ENCODE results near the gene RYK.
"Not testable (repeated sequence)": the region's sequence is repeated elsewhere in the genome, so short reads cannot be mapped to it uniquely, and the experiment has no call there.

Gene RYK

DNA sequence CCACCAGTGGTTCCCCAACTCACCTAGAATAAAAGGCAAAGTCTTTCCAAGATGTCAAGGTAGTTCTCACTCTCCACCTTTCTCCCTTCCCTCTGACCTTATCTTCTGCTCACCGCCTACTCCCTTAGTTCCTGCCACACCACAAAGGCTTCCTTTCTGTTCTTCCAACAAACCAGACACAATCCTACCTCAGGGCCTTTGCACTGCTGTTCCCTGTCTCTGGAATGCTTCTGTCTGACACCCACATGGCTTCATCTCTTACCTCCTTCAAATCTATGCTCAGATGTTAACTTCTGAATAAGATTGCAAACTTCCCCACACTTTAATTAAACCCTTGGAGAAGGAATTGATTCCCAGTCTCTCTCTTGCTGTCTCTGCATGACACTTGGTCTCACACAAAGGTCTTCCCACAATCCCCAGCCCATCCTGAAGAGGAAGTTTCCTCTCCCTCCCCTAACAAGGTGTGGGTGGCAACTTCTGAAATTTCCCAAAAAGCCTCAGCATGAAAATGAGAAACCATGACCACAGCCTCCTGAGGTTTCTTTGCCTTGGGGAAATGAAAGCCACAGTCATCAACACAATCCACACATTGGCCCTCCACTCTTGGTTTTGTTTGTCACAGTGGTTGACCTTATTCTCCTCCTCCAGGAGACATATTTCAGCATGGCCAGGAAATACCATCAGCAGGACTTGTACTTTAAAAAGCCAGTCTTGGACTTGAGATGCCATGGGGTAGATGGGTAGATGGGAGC lies 3.0 kb upstream of the RYK start:
- no peak for DNase-seq

DNA sequence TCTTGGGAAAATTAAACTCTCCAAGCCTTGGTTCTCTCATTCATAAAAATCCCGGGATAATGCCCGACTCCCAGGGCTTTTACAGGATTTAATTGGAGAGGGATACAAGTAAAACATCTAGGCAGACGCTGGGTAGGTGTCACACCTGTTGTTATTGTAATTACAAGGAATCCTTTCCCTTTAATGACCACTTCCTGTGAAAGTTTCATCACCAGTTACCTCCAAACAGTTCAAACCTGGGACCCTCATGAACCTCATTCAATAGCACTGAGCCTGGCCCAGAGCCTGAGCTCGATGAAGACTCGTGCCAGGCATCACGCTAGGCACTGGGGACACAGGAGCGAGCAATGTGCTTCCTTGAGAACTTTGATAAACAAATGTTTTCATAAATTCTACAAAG lies 2.1 kb upstream of the RYK start:
- no peak for DNase-seq

GRCh38 chr3:134251731-134252391 lies 1.2 kb upstream of the RYK start:
- no peak for DNase-seq

- peak; percentile 6 to 55 (median 29) for DNase-seq
Observed at GRCh38 chr3:134249935-134250716, 533 bp downstream of the RYK start.

DNA sequence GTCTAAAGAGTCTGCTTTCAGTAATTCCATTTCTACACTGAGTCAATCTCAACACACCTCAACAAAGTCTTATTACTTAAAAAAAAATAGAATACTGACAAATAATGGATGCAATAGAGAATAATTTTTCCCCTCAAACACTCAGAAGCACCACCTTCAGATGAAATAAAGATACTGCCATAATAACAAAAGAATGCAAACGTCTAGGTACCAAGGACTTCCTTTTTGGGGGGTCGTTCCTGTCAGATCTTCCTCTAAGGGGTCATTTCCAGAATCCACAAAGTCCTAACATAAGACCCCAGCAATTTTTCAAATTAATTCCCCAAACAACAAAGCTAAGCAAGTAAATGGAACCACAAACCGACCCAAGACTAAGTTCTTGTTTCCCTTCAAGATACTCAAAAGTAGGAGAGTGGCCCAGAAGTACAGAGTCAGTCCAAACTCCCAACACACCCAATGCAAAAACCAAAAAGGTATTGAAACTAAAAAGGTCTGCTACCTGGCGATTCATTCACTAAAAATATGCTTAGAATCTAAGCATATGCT lies 1.3 kb downstream of the RYK start:
- DNase-seq = no peak

DNA sequence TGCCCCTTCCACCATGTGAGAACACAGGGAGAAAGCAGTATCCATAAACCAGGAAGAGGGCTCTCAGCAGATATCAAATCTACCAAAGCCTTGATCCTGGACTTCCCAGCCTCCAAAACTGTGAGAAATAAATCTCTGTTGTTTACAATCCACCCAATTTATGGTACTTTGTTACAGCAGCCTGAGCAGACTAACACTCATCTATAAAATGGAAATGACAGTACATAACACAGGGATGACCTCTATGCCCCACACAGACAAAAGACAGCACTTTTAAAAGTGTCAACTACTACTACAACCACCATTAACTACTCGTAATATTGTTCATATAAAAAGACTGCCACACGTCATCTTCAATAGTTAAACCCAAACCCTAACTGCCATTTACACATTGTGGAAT lies 5.7 kb downstream of the RYK start:
- no peak for DNase-seq

GRCh38 chr3:134242649-134243617 lies 7.7 kb downstream of the RYK start:
- no peak for DNase-seq

GRCh38 chr3:134239538-134239937 lies 11.1 kb downstream of the RYK start:
- DNase-seq = no peak

DNA sequence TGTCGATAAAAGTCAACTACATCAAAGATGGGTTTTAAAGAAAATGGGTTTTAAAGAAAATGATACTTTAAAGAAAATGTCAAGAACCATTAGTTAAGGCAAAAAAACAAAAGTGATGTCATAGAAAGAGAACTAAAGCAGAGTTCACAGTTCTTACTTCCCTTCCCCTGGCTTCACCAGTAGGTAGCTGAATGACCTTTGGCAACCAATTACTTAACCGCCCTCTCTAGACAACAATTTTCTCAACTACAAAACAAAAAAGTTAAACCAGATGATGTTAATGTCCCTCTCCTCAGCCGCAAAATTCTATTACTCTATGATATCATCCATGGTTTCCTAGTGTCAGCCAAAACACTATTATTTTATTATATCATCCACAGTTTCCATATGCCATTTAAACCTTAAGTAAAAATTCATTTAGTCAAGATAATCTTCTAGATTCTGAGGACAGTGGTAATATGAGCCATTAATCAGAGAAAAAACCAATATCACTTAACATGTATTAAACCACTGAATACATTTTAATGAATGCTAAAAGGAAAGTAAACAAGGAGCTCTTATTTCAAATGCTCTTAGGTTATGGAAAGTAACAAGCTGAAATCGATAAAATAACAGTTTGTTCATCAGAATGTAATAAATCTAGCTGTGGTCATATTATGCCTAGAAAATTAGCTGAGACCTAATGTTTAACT lies 13.1 kb downstream of the RYK start:
- DNase-seq = no peak

- DNase-seq = no peak
Observed at GRCh38 chr3:134236505-134237170, 14.0 kb downstream of the RYK start.

- DNase-seq = no peak
Observed at GRCh38 chr3:134235577-134236076, 15.0 kb downstream of the RYK start.

- no peak for DNase-seq
Observed at GRCh38 chr3:134232951-134233350, 17.7 kb downstream of the RYK start.

- DNase-seq = peak in 1 of 5 experiments; percentile 46
Observed at GRCh38 chr3:134232151-134232550, 18.5 kb downstream of the RYK start.

GRCh38 chr3:134231131-134231530 lies 19.5 kb downstream of the RYK start:
- DNase-seq = no peak

- no peak for DNase-seq
Observed at GRCh38 chr3:134229038-134229437, 21.6 kb downstream of the RYK start.

DNA sequence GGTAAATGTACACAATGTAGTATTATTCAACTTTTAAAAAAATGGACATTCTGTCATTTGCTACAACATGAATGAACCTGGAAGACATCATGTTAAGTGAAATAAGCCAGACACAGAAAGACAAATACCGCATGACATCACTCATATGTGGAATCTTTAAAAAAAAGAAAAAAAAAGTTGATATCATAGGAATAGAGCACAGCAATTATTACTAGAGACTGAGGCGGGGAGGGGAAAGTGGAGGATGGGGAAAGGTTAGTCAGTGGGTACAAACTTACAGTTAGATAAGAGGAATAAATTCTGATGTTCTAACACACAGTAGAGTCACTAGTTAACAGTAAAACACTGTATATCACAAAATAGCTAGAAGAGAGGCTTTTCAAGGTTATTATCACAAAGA lies 22.2 kb downstream of the RYK start:
- no peak for DNase-seq

GRCh38 chr3:134228035-134228434 lies 22.6 kb downstream of the RYK start:
- no peak for DNase-seq

- not testable (repeated sequence) for DNase-seq
Observed at GRCh38 chr3:134224796-134225156, 25.9 kb downstream of the RYK start.

GRCh38 chr3:134222835-134223234 lies 27.8 kb downstream of the RYK start:
- DNase-seq = no peak

DNA sequence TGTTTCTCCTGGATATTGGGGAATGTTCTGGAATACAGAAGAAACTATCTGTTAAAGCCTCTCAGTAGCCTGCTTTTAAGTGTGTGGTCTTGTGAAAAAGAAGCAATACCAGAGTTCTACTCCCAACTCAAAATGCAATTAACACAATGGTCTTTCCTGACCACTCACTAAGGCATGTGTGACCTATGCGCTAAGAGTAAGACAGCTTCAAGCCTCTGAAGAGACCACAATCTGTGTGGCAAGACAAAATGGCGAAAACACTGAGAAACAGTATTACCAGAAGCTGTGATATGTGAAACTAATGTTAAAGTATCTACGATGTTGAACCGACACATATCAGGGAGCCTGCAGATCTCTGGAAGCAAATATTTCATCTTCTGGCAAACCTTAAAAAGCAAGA lies 33.8 kb downstream of the RYK start:
- DNase-seq = no peak
